ENCODE data around the gene OR10G8.
"Not testable (repeated sequence)": the region's sequence is repeated elsewhere in the genome, so short reads cannot be mapped to it uniquely, and the experiment has no call there.

OR10G8 gene, protein sequence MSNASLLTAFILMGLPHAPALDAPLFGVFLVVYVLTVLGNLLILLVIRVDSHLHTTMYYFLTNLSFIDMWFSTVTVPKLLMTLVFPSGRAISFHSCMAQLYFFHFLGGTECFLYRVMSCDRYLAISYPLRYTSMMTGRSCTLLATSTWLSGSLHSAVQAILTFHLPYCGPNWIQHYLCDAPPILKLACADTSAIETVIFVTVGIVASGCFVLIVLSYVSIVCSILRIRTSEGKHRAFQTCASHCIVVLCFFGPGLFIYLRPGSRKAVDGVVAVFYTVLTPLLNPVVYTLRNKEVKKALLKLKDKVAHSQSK

DNA sequence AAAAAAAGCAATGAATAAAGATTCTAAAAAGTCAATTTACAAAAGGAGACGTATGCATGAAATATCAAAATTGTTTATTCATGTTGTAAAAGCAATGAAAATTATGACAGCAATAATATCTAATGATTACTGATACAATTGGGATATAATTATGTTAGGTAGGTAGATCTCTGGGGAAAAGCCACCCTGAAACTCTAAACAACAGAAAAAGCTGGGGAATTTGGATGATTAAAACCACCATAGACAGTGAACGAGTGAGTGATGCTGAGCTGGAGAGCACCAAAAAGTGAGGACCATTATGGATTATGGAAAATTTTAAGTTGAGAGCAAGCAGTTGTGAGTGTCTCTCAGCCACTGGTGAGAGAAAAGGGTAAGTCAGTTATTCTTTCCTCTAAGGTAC is at the start of gene OR10G8:
TSS of gene OR10G8 (plus strand) at position 301 of the 400 bp plus-strand sequence. CDS start 2,825 bp downstream, outside the sequence.
- DNase-seq (ENCODE audit: low spot score): no peak

DNA sequence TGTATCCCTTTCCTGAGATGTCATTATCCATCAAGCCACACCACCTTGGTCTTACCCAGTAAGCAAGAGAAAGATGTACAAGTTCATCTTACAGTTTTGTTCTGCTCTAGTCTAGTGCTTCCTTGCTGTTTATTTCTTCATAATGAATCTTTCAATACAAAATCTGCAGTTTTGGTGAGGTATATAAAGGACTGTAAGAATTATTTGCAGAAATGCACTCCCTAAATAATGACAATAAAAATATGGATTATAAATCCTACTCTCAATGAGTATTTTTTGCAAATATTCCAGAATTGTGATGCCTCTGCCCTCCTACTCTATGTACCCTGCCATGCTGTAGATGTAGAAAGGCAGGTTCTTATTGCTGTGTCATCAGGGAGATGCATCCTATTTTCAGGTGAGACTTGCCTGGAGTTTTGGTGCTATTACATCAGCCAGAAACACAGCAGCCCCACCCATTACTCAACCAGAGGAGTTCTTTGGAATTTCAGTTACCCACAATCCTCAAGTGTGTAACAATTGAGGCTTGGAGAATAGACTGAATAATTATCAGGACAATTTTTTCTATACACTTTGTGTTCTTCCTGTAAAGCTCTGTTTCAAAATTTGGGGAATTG is 48.8 kb upstream of the OR10G8 start, which contains the start of gene OR10S1:
TSS of gene OR10S1 (minus strand) at position 51 of the 617 bp plus-strand sequence. CDS start 117 bp downstream, outside the sequence.
- DNase-seq (ENCODE audit: low spot score): no peak
- TF ChIP-seq, protein P1, sequence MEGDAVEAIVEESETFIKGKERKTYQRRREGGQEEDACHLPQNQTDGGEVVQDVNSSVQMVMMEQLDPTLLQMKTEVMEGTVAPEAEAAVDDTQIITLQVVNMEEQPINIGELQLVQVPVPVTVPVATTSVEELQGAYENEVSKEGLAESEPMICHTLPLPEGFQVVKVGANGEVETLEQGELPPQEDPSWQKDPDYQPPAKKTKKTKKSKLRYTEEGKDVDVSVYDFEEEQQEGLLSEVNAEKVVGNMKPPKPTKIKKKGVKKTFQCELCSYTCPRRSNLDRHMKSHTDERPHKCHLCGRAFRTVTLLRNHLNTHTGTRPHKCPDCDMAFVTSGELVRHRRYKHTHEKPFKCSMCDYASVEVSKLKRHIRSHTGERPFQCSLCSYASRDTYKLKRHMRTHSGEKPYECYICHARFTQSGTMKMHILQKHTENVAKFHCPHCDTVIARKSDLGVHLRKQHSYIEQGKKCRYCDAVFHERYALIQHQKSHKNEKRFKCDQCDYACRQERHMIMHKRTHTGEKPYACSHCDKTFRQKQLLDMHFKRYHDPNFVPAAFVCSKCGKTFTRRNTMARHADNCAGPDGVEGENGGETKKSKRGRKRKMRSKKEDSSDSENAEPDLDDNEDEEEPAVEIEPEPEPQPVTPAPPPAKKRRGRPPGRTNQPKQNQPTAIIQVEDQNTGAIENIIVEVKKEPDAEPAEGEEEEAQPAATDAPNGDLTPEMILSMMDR (IDR thresholded peaks at IDR 0.05; ENCODE audit: extremely low read depth, missing control alignments): no peak

More for the DNA sequence above, at the start of gene OR10G8:
- TF ChIP-seq, protein P1 (IDR thresholded peaks at IDR 0.05; ENCODE audit: extremely low read depth, missing control alignments): no peak

DNA sequence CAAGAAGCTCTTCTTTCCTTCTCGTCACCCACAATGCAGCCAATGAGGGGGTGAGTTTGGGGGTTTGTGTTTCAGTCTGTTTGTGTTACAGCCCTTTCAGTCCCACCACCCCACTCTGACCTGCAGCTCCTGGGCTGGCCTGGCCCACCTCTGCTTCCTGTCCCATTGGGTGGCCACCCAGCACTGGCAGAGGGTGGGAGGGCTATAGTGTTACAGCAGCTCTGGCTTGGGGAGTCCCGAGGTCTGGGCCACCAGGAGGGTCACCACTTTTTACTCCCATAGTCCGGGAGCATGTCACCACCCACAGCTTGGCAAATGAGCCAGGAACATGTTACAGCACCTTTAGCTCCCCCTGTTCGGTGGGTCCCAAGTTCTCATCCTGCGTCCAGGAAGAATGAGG is 47.3 kb upstream of the OR10G8 start:
- TF ChIP-seq, protein P1 (IDR thresholded peaks at IDR 0.05; ENCODE audit: extremely low read depth, missing control alignments): no peak
- no peak for DNase-seq (ENCODE audit: low spot score)

DNA sequence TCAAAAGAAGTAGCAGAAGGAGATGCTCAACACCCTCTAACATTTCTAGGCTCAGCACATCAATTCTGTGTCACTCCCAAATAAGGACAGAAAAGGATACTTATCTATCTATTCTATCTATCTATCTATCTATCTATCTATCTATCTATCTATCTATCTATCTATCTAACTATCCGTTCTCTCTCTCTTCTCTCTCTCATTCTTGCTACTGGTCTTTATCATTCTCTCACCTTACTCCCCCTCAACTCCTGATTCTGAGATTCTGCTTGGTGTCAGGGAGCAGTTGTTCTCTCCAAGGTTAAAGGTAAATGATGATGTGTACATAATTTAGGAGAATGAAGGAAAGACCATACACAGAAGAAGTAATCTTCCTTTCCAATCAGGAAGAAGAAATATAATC is 31.5 kb upstream of the OR10G8 start, which contains the start of gene OR10G6:
TSS of gene OR10G6 (minus strand) at position 43 of the 400 bp plus-strand sequence. CDS start at position 43, 0 bp downstream.
- no peak for DNase-seq (ENCODE audit: low spot score)
- TF ChIP-seq, protein P1 (IDR thresholded peaks at IDR 0.05; ENCODE audit: extremely low read depth, missing control alignments): no peak

DNA sequence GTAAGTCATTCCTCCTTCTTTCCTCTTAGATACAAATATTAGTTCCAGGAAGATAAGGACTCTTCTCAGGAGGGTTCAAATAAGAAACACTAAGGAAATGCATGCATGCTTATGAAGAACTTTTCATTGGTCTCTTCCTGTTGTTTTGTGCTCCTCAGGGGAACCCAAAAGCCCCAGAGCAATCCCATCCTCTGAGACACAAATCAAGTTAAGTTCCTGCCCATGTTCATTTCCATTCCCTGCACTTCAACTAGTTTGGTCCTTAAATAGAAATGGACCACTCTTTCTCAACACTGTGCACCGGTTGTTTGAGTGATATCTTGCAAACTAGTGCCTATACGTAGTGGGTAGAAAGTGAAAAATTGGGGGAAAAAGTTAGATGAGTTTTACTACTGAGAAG is 13.9 kb upstream of the OR10G8 start, which contains the start of gene OR10G4:
TSS of gene OR10G4 (plus strand) at position 301 of the 400 bp plus-strand sequence. CDS start 2,578 bp downstream, outside the sequence.
- no peak for DNase-seq (ENCODE audit: low spot score)
- TF ChIP-seq, protein P1 (IDR thresholded peaks at IDR 0.05; ENCODE audit: extremely low read depth, missing control alignments): no peak

DNA sequence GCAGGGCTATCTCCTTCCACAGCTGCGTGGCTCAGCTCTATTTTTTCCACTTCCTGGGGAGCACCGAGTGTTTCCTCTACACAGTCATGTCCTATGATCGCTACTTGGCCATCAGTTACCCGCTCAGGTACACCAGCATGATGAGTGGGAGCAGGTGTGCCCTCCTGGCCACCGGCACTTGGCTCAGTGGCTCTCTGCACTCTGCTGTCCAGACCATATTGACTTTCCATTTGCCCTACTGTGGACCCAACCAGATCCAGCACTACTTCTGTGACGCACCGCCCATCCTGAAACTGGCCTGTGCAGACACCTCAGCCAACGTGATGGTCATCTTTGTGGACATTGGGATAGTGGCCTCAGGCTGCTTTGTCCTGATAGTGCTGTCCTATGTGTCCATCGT is 10.8 kb upstream of the OR10G8 start:
- DNase-seq (ENCODE audit: low spot score): not testable (repeated sequence)

DNA sequence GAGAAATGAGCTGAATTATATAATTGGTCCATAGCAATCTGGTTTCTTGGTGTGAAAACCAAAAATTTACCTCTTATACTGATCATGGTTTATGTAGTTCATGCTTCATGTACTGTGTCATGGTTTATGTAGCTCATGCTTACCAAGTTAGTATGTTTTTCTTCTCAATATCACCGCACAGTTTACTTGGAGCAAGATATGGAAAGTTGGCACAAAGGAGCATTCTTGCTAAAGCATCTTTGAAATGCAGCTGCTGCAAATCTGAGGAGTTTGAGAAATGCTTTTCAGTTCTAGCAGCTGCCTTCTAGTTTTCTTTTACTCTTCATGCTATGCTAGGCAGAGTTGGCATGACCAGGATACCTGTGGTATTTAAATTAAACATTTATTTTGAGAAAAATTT is 10.1 kb downstream of the OR10G8 start:
- no peak for DNase-seq (ENCODE audit: low spot score)
- TF ChIP-seq, protein P1 (IDR thresholded peaks at IDR 0.05; ENCODE audit: extremely low read depth, missing control alignments): no peak
